BLaER1 treated with 17β-estradiol and CSF1 and Interleukin-3, amounts not matched to agents 10 nM and 100 nM (cell line): ENCODE measurements around the gene TMEM59L.
"Not testable (repeated sequence)": the region's sequence is repeated elsewhere in the genome, so short reads cannot be mapped to it uniquely, and the experiment has no call there.

ENCODE experiments used
- H3K27ac ChIP-seq, 11 experiments: shearing (Covaris generic); formaldehyde crosslinking; 2 replicates each; pipeline ENCODE4 v1.8.1; 2022
- H3K27me3 ChIP-seq, 11 experiments: shearing (Covaris generic); formaldehyde crosslinking; 2 replicates each; pipeline ENCODE4 v1.8.1; 2022
- H3K36me3 ChIP-seq, 11 experiments: shearing (Covaris generic); formaldehyde crosslinking; 2 replicates each; pipeline ENCODE4 v1.8.1; 2022
- H3K4me1 ChIP-seq, 10 experiments: shearing (Covaris generic); formaldehyde crosslinking; 2 replicates each; pipeline ENCODE4 v1.8.1; 2022
- H3K4me2 ChIP-seq, 11 experiments: shearing (Covaris generic); formaldehyde crosslinking; 2 replicates each; pipeline ENCODE4 v1.8.1; 2022
- H3K4me3 ChIP-seq, 10 experiments: shearing (Covaris generic); formaldehyde crosslinking; 2 replicates each; pipeline ENCODE4 v1.8.1; 2022
- H3K9ac ChIP-seq, 11 experiments: shearing (Covaris generic); formaldehyde crosslinking; 2 replicates each; pipeline ENCODE4 v1.8.1; 2022
- H3K9me3 ChIP-seq, 11 experiments: shearing (Covaris generic); formaldehyde crosslinking; replicated peaks in 1 of 11; 2 replicates each; pipeline ENCODE4 v1.8.1; 2022
- H4K20me1 ChIP-seq, 11 experiments: shearing (Covaris generic); formaldehyde crosslinking; 2 replicates each; pipeline ENCODE4 v1.8.1; 2022
- Cebpa-rat ChIP-seq, 11 experiments: shearing (Covaris generic); IDR thresholded peaks; 2 replicates each; pipeline ENCODE4 v1.8.1; 2022

The TMEM59L gene

DNA sequence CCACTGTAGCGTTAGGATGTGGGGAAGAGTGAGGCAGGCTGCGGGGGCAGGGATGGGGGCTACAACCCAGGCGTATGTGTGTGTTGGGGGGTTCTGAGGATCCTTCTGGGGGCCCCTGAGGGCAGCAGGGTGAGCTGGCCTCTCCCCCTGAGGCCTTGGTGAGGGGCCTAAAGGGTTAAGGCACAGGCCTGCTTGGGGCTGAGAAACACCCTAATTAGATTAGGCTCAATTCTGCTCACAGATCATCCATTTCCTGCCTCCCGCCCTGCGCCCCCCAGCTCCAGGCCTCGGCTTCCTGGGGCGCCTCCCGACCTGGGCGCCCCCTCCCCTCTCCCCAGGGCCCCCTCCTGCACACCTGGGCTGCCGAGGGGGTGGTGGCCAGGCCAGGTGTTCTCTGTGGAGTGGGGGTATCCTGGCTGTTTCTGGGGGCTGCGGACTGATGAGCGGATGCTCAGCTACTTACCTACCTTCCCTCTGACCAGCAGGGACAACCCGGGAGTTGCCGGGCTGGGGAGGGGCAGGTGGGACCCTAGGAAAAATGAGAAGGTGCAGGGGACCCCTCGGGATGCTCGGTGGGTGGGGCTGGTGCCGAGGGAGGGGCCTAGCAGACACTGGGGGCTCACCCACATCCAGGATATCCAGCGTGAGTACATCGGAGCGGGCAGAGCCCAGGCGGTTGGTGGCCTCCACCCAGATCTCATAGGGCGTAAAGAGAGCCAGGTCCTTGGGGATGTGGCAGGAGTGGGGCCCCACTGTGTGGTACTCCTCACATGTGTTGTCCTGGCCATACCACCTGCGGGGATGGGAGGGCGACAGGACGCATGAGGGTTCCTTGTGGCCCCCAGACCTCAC lies 14.6 kb upstream of the TMEM59L start:
- Histone ChIP-seq H3K27me3 (peaks cover 47 to 90% (median 68%) of the 10 kb centered on the region in 11 experiments), H3K27ac (no peak overlapping the region), H3K36me3 (no peaks in the 10 kb centered on the region), H3K4me2 (peak overlapping the region in 10 of 11 experiments; percentile 24 to 79 (median 48); a peak in 19 of 22 replicates), H3K9ac (peak overlapping the region in 2 of 11 experiments; percentile 37 to 48; a peak in 3 of 22 replicates), H4K20me1 (peaks cover 6 to 58% (median 23%) of the 10 kb centered on the region in 11 experiments; a peak in 14 of 22 replicates), H3K4me3 (no peak overlapping the region), H3K9me3 (no peaks in the 10 kb centered on the region), H3K4me1 (peaks cover 26 to 51% (median 46%) of the 10 kb centered on the region in 10 experiments)
- no peak for TF ChIP-seq Cebpa-rat (IDR thresholded peaks at IDR 0.05)

- Histone ChIP-seq H3K9me3 (no peaks in the 10 kb centered on the region), H3K9ac (no peak overlapping the region), H3K4me1 (peaks cover 21 to 38% (median 32%) of the 10 kb centered on the region in 10 experiments), H3K27ac (no peak overlapping the region), H3K4me2 (no peak overlapping the region), H3K36me3 (no peaks in the 10 kb centered on the region), H3K4me3 (no peak overlapping the region), H4K20me1 (peaks cover 0 to 63% (median 24%) of the 10 kb centered on the region in 11 experiments; a peak in 18 of 22 replicates), H3K27me3 (peaks cover 62 to 99% (median 82%) of the 10 kb centered on the region in 11 experiments)
- no peak for TF ChIP-seq Cebpa-rat (IDR thresholded peaks at IDR 0.05)
Observed at GRCh38 chr19:18599485-18599884, 13.2 kb upstream of the TMEM59L start.

- not testable (repeated sequence) for H3K4me2 ChIP-seq, H3K4me3 ChIP-seq, H3K9ac ChIP-seq, H3K36me3 ChIP-seq, H3K9me3 ChIP-seq, H3K27ac ChIP-seq
- H3K27me3 ChIP-seq: peaks cover 65 to 99% (median 85%) of the 10 kb centered on the region in 11 experiments
- peaks cover 10 to 31% (median 25%) of the 10 kb centered on the region in 10 experiments for H3K4me1 ChIP-seq
- peaks cover 0 to 63% (median 31%) of the 10 kb centered on the region in 11 experiments; a peak in 18 of 22 replicates for H4K20me1 ChIP-seq
Observed at GRCh38 chr19:18600692-18601397, 11.8 kb upstream of the TMEM59L start.

DNA sequence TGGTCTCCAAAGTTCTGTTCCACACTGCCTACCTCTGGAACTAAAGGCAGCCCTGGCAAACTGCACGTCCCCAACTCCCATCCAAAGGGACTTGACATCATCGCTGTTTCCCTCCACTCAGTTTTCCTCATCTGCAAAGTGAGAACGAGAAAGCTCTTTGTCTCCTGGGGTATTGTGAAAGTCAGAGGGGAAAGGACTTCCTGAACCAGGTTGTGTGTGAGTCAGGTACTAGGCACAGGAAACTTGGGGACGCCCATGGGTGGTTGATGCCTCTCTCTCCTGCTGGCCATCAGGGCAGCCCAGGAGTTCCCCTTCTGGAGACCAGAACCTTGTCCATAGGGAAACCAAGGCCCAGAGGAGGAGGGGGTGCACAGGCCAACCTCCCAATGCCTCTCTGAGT lies 10.8 kb upstream of the TMEM59L start:
- Histone ChIP-seq H3K27ac (no peak overlapping the region), H3K27me3 (peaks cover 72 to 99% (median 86%) of the 10 kb centered on the region in 11 experiments), H3K9ac (no peak overlapping the region), H3K4me2 (no peak overlapping the region; a peak in 1 of 22 replicates), H3K4me3 (no peak overlapping the region), H3K4me1 (peaks cover 13 to 29% (median 24%) of the 10 kb centered on the region in 10 experiments), H4K20me1 (peaks cover 0 to 65% (median 34%) of the 10 kb centered on the region in 11 experiments; a peak in 18 of 22 replicates), H3K36me3 (no peaks in the 10 kb centered on the region), H3K9me3 (no peaks in the 10 kb centered on the region)
- TF ChIP-seq Cebpa-rat (IDR thresholded peaks at IDR 0.05): no peak

DNA sequence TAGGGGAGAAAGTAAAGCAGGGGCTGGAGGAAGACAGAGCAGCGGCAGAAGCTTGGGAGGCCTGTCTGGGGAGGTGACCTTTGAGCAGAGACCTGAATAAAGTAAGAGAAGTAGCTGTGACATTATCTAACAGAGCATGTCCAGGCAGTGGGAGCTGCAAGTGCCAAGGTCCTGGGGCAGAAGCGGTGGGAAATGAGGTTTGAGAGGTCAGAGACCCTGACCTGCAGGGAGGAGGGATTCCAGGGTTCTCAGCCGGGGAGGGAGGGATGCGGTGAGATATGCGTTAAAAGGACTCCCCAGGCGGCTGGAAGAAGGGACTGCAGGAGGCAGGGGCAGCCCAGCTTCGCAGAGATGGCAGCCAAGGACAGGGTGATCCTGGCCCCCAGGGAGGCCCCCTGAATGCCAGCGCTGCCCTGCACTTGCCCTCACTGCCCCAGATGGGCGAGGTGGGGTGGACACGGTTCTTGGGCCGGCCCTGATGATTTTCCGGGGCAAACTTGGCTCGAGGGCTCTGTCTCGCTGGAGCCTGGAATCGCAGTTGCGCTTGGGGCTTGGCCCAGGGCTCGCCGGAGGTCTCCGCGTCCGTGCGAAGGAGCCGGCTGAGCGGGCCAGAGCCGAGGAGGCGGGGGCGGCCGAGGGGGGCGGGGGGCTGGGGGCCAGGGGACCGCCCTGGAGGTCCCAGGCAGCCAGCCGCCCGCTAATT lies 9.3 kb upstream of the TMEM59L start:
- Histone ChIP-seq H3K27me3 (peaks cover 84 to 100% (median 97%) of the 10 kb centered on the region in 11 experiments), H4K20me1 (peaks cover 0 to 71% (median 46%) of the 10 kb centered on the region in 11 experiments; a peak in 18 of 22 replicates), H3K36me3 (no peaks in the 10 kb centered on the region), H3K9me3 (no peaks in the 10 kb centered on the region), H3K4me2 (no peak overlapping the region), H3K4me3 (no peak overlapping the region), H3K4me1 (peaks cover 7 to 23% (median 18%) of the 10 kb centered on the region in 10 experiments; a peak in 18 of 20 replicates), H3K27ac (no peak overlapping the region), H3K9ac (no peak overlapping the region)
- no peak for TF ChIP-seq Cebpa-rat (IDR thresholded peaks at IDR 0.05)

GRCh38 chr19:18603958-18604819 lies 8.5 kb upstream of the TMEM59L start:
- H3K27me3 ChIP-seq: peaks cover 91 to 100% (median 100%) of the 10 kb centered on the region in 11 experiments
- H4K20me1 ChIP-seq: peaks cover 0 to 72% (median 53%) of the 10 kb centered on the region in 11 experiments; a peak in 19 of 22 replicates
- H3K4me1 ChIP-seq: peaks cover 7 to 22% (median 18%) of the 10 kb centered on the region in 10 experiments; a peak in 18 of 20 replicates
- H3K4me3 ChIP-seq: no peak overlapping the region
- H3K9ac ChIP-seq: no peak overlapping the region
- H3K36me3 ChIP-seq: no peaks in the 10 kb centered on the region
- no peak overlapping the region for H3K27ac ChIP-seq
- H3K4me2 ChIP-seq: no peak overlapping the region
- no peaks in the 10 kb centered on the region for H3K9me3 ChIP-seq
- TF ChIP-seq Cebpa-rat (IDR thresholded peaks at IDR 0.05): no peak

DNA sequence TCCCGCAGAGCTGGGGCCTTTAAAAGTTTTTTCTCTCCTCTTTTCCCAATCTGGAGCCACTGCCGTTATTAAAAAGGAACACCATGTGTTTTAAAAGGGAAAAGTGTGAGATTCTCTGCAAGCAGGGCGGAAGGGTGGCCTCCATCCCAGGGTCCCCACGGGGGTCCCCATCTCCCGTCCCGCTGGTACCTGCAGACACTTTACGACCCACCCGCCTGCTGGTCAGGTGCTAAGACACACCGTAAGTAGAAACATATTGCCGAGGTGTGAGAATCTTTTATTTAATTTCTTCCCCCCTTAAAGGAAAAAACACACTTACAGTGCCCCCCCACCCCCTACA lies 7.9 kb upstream of the TMEM59L start:
- peaks cover 7 to 24% (median 19%) of the 10 kb centered on the region in 10 experiments; a peak in 18 of 20 replicates for H3K4me1 ChIP-seq
- no peak overlapping the region for H3K9ac ChIP-seq
- H4K20me1 ChIP-seq: peaks cover 0 to 72% (median 59%) of the 10 kb centered on the region in 11 experiments; a peak in 19 of 22 replicates
- no peak overlapping the region for H3K4me3 ChIP-seq
- no peak overlapping the region for H3K4me2 ChIP-seq
- no peak for TF ChIP-seq Cebpa-rat (IDR thresholded peaks at IDR 0.05)
- no peaks in the 10 kb centered on the region for H3K36me3 ChIP-seq
- H3K27ac ChIP-seq: no peak overlapping the region
- peaks cover 94 to 100% (median 100%) of the 10 kb centered on the region in 11 experiments for H3K27me3 ChIP-seq
- no peaks in the 10 kb centered on the region for H3K9me3 ChIP-seq

- Histone ChIP-seq H4K20me1 (peaks cover 0 to 75% (median 63%) of the 10 kb centered on the region in 11 experiments; a peak in 19 of 22 replicates), H3K36me3 (no peaks in the 10 kb centered on the region), H3K4me2 (peak overlapping the region in 3 of 11 experiments; percentile 74 to 88 (median 75); a peak in 3 of 22 replicates), H3K4me3 (no peak overlapping the region), H3K27me3 (peaks cover 96 to 100% (median 100%) of the 10 kb centered on the region in 11 experiments), H3K4me1 (peaks cover 7 to 27% (median 22%) of the 10 kb centered on the region in 10 experiments; a peak in 18 of 20 replicates), H3K9ac (no peak overlapping the region), H3K27ac (no peak overlapping the region), H3K9me3 (no peaks in the 10 kb centered on the region)
- TF ChIP-seq Cebpa-rat (IDR thresholded peaks at IDR 0.05): no peak
Observed at GRCh38 chr19:18605196-18605545, 7.5 kb upstream of the TMEM59L start.
